Hepatocyte (in vitro differentiated cells): Measurements from ENCODE around the gene HMX3. TPM values are rescaled to one million over a fixed set of nuclear protein-coding genes. Genes with fewer than 3 reads are reported as not detected.
"Not testable (repeated sequence)": the region's sequence is repeated elsewhere in the genome, so short reads cannot be mapped to it uniquely, and the experiment has no call there.

Experiments used
- DNase-seq: peaks from one replicate; pipeline ENCODE4 v3.0.0-alpha.2; 2016; ENCODE audit warnings: low spot score
- H2AFZ ChIP-seq: fragments of 200-600 bp; sonication (generic); 2 replicates; pipeline ENCODE4 v1.6.0; 2016; ENCODE audit warnings: antibody characterized with exemption, mild to moderate bottlenecking
- H3K27ac ChIP-seq: fragments of 200-600 bp; sonication (generic); 2 replicates; pipeline ENCODE4 v1.5.1; 2016; ENCODE audit warnings: mild to moderate bottlenecking
- H3K27me3 ChIP-seq: fragments of 200-600 bp; sonication (generic); 2 replicates; pipeline ENCODE4 v1.6.1; 2016
- H3K36me3 ChIP-seq: fragments of 200-600 bp; sonication (generic); replicated peaks from 2 replicates; pipeline ENCODE4 v1.5.1; 2016; ENCODE audit warnings: low read depth; ENCODE audit not compliant: insufficient read depth
- H3K4me1 ChIP-seq: fragments of 200-600 bp; sonication (generic); 2 replicates; pipeline ENCODE4 v1.5.1; 2016; ENCODE audit warnings: mild to moderate bottlenecking, moderate library complexity; ENCODE audit not compliant: insufficient read depth
- H3K4me2 ChIP-seq: fragments of 200-600 bp; sonication (generic); 2 replicates; pipeline ENCODE4 v1.6.0; 2016
- H3K4me3 ChIP-seq: fragments of 200-600 bp; sonication (generic); 2 replicates; pipeline ENCODE4 v1.5.1; 2016; ENCODE audit warnings: mild to moderate bottlenecking
- H3K79me2 ChIP-seq: fragments of 200-600 bp; sonication (generic); 2 replicates; pipeline ENCODE4 v1.6.0; 2017; ENCODE audit warnings: mild to moderate bottlenecking
- H3K9me2 ChIP-seq: fragments of 200-600 bp; sonication (generic); replicated peaks from 2 replicates; pipeline ENCODE4 v1.6.0; 2017; ENCODE audit warnings: mild to moderate bottlenecking; ENCODE audit not compliant: insufficient read depth
- H3K9me3 ChIP-seq: fragments of 200-600 bp; sonication (generic); 2 replicates; pipeline ENCODE4 v1.5.1; 2016; ENCODE audit warnings: low read depth, mild to moderate bottlenecking
- H4K20me1 ChIP-seq: fragments of 200-600 bp; sonication (generic); 2 replicates; pipeline ENCODE4 v1.6.0; 2016; ENCODE audit warnings: mild to moderate bottlenecking; ENCODE audit not compliant: insufficient read depth, poor library complexity, severe bottlenecking
- CTCF ChIP-seq: fragments of 200-600 bp; sonication (generic); IDR thresholded peaks from 2 replicates; pipeline ENCODE4 v1.5.1; 2016; ENCODE audit warnings: antibody characterized with exemption, mild to moderate bottlenecking; ENCODE audit not compliant: poor library complexity
- EZH2 ChIP-seq: fragments of 200-600 bp; sonication (generic); IDR thresholded peaks from 2 replicates; pipeline ENCODE4 v1.6.1; 2016; ENCODE audit warnings: antibody characterized with exemption, mild to moderate bottlenecking, borderline replicate concordance
- EZH2phosphoT487 ChIP-seq: fragments of 200-600 bp; sonication (generic); IDR thresholded peaks from one replicate; pipeline ENCODE4 v1.6.1; 2018; ENCODE audit warnings: antibody characterized with exemption, mild to moderate bottlenecking, low read depth, moderate library complexity; ENCODE audit not compliant: unreplicated experiment, severe bottlenecking
- WGBS: methylation state at CpG from one replicate; pipeline ENCODE4 v1.1.6; 2016; ENCODE audit warnings: low lambda C conversion rate; ENCODE audit errors: missing lambda C conversion rate; 5-methylcytosine and 5-hydroxymethylcytosine counted together
- polyA plus RNA-seq: library from polyadenylated mRNA; unstranded; fragments of >200 nt; fragmentation: Nextera tagmentation; extraction: Ambion mirVana; gene quantifications from 2 replicates; pipeline ENCODE4 v1.2.1, GENCODE V29; 2016
- total RNA-seq: library from RNA; depleted of rRNA; stranded (reverse); fragments of >200 nt; gene quantifications from 2 replicates; pipeline ENCODE4 v1.2.3, GENCODE V29; 2014

The HMX3 gene
- total and polyA plus RNA-seq, 2 experiments from 2014 or later = not detected

GRCh38 chr10:123175389-123176387 is 39.9 kb downstream of the HMX3 start:
- Histone ChIP-seq H3K4me2 (no peak overlapping the region), H3K36me3 (no peaks in the 10 kb centered on the region), H3K4me3 (no peak overlapping the region), H3K79me2 (no peaks in the 10 kb centered on the region), H3K4me1 (no peaks in the 10 kb centered on the region), H3K9me3 (no peaks in the 10 kb centered on the region), H4K20me1 (no peaks in the 10 kb centered on the region), H3K27ac (no peak overlapping the region), H2AFZ (no peak overlapping the region), H3K27me3 (no peaks in the 10 kb centered on the region), H3K9me2 (no peaks in the 10 kb centered on the region)
- WGBS = 87% methylated on average over 9 of the region's 9 CpGs
- DNase-seq = no peak
- TF ChIP-seq EZH2phosphoT487 = no peak
- TF ChIP-seq CTCF = no peak
- no peak for TF ChIP-seq EZH2

- not testable (repeated sequence) for H3K9me2 ChIP-seq, H3K27ac ChIP-seq, H3K9me3 ChIP-seq, H3K79me2 ChIP-seq, H4K20me1 ChIP-seq, H3K4me3 ChIP-seq, H3K27me3 ChIP-seq, H2AFZ ChIP-seq, H3K36me3 ChIP-seq, DNase-seq, H3K4me1 ChIP-seq, H3K4me2 ChIP-seq
- WGBS = 94% methylated on average over 4 of the region's 4 CpGs
Observed at GRCh38 chr10:123178390-123178789, 42.6 kb downstream of the HMX3 start.

GRCh38 chr10:123180101-123181090 is 44.6 kb downstream of the HMX3 start:
- H4K20me1 ChIP-seq = no peaks in the 10 kb centered on the region
- H3K36me3 ChIP-seq = no peaks in the 10 kb centered on the region
- no peak overlapping the region for H3K27ac ChIP-seq
- no peak for DNase-seq
- H3K79me2 ChIP-seq = no peaks in the 10 kb centered on the region
- H3K9me2 ChIP-seq = no peaks in the 10 kb centered on the region
- no peak for TF ChIP-seq CTCF
- no peak for TF ChIP-seq EZH2
- no peak for TF ChIP-seq EZH2phosphoT487
- H3K27me3 ChIP-seq = no peaks in the 10 kb centered on the region
- no peak overlapping the region for H2AFZ ChIP-seq
- no peaks in the 10 kb centered on the region for H3K9me3 ChIP-seq
- H3K4me2 ChIP-seq = no peak overlapping the region
- H3K4me3 ChIP-seq = no peak overlapping the region
- H3K4me1 ChIP-seq = no peaks in the 10 kb centered on the region
- 83% methylated on average over 7 of the region's 7 CpGs for WGBS
